Hepatocyte (in vitro differentiated cells): ENCODE data around the gene NOS3.

Experiments
- CTCF ChIP-seq: fragments of 200-600 bp; sonication (generic); IDR thresholded peaks from 2 replicates; pipeline ENCODE4 v1.5.1; 2016; ENCODE audit warnings: antibody characterized with exemption, mild to moderate bottlenecking; ENCODE audit not compliant: poor library complexity
- EZH2 ChIP-seq: fragments of 200-600 bp; sonication (generic); IDR thresholded peaks from 2 replicates; pipeline ENCODE4 v1.6.1; 2016; ENCODE audit warnings: antibody characterized with exemption, mild to moderate bottlenecking, borderline replicate concordance

GRCh38 chr7:151056283-151056665 is 65.5 kb downstream of the NOS3 start:
- TF ChIP-seq CTCF, result no peak
- TF ChIP-seq EZH2, result no peak
